SK-N-MC (cell line): Measurements from ENCODE around the gene SLC4A4.

Experiments used
- DNase-seq: peaks from one replicate; pipeline ENCODE4 v3.0.0-alpha.2; 2011; ENCODE audit warnings: low read depth, low spot score
- H3K27ac ChIP-seq: fragments of 200-600 bp; sonication (generic); 2 replicates; pipeline ENCODE4 v1.5.1; 2016; ENCODE audit warnings: mixed run types
- H3K36me3 ChIP-seq: fragments of 200-600 bp; sonication (generic); 2 replicates; pipeline ENCODE4 v1.6.1; 2017; ENCODE audit warnings: antibody characterized with exemption, low read length, mixed read lengths; ENCODE audit not compliant: insufficient read depth
- H3K4me3 ChIP-seq: fragments of 200-600 bp; sonication (generic); 2 replicates; pipeline ENCODE4 v1.5.1; 2016
- H3K9ac ChIP-seq: fragments of 200-600 bp; sonication (generic); 2 replicates; pipeline ENCODE4 v1.8.0; 2017; ENCODE audit warnings: mixed run types, mixed read lengths; ENCODE audit not compliant: insufficient read length
- H3K9me3 ChIP-seq: fragments of 200-600 bp; sonication (generic); 2 replicates; pipeline ENCODE4 v1.6.1; 2017; ENCODE audit warnings: low read depth, mild to moderate bottlenecking, antibody characterized with exemption, low read length, moderate library complexity, mixed read lengths
- EZH2 ChIP-seq: fragments of 200-600 bp; sonication (generic); IDR thresholded peaks from one replicate; pipeline ENCODE4 v1.6.1; 2017; ENCODE audit warnings: antibody characterized with exemption
- FOXP2 ChIP-seq: optimal IDR thresholded peaks from 2 replicates; pipeline ENCODE3; 2011; ENCODE audit warnings: mild to moderate bottlenecking, moderate library complexity; ENCODE audit not compliant: insufficient read depth; ENCODE audit errors: extremely low read length, control extremely low read depth
- POLR2AphosphoS5 ChIP-seq: IDR thresholded peaks from 2 replicates; pipeline ENCODE4 v1.6.1; 2012; ENCODE audit warnings: mild to moderate bottlenecking, low read depth, low read length, borderline replicate concordance

SLC4A4 gene

DNA sequence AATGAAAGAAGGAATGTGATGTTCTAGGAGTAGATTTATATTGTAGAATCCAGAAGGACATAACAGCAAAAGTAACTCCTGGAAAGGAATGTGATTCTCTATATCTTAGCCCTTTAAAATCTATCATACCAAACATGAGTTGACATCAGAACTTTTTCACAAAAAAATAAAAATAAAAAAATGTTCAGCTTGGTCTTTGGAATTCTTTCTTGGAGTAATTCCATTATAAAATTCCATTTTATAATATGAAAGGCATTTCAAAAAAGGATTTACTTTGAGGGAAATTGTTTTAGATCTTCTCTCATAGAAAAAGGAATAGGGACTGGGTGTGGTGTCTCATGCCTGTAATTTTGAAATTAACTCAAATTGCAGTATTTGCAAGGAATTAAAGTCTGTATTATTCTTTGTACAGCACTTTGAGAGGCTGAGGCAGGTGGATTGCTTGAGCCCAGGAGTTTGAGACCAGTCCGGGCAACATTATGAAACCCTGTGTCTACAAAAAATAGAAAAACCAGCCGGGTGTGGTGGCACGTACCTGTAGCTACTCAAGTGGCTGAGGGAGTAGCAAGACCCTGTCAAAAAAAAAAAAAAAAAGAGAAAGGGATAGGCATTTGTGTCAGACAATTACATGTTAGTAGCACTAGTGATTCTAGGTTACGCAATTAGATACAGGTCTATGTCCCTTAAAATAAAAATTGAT lies 134.9 kb downstream of the SLC4A4 start:
- H3K36me3 ChIP-seq, result peaks cover 26% of the 10 kb centered on the region
- no peaks in the 10 kb centered on the region for H3K9me3 ChIP-seq
- no peak overlapping the region for H3K27ac ChIP-seq
- TF ChIP-seq FOXP2 (no peak), EZH2 (no peak), POLR2AphosphoS5 (no peak)
- H3K4me3 ChIP-seq, result no peak overlapping the region
- no peak for DNase-seq
- no peak overlapping the region for H3K9ac ChIP-seq

DNA sequence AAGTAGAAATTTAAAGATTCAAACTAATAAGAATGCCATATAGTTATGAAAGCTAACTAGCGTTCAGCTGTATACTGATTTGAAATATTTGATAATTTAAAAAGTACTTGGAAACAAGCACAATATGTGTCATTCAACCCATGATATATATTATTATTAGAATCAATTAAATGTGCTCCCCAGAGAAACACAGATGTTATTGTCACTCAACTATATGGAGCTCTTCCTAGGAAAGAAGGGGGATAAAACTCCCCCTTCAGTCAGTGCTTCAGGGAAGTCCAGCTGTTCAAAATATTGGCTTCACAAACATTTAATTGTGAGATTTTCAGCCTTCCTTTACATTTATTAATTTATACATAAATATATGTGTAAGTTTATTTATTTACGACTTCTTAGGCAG lies 135.9 kb downstream of the SLC4A4 start:
- peaks cover 23% of the 10 kb centered on the region for H3K36me3 ChIP-seq

DNA sequence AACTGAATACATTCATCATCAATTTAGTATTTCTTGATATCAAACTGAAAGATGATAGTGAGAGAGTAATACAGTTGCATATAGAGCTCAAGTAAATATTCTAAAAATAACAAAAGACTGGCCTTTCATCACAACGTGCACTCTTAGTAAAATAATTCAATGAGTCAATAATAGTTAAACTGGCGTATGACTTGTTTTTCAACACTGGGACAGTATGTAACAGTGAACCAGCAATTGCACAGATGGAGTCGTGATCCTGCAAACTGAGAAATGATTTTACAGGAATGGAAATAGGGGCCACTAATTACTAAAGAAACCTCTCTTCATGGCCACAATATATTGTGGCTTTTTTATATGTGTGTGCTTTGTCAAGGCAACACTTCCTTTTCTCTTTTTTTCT lies 137.4 kb downstream of the SLC4A4 start:
- H3K36me3 ChIP-seq, result peaks cover 18% of the 10 kb centered on the region
- H3K27ac ChIP-seq, result no peak overlapping the region
- DNase-seq, result no peak
- no peak overlapping the region for H3K4me3 ChIP-seq
- H3K9me3 ChIP-seq, result no peaks in the 10 kb centered on the region
- H3K9ac ChIP-seq, result no peak overlapping the region
- TF ChIP-seq POLR2AphosphoS5 (no peak), FOXP2 (no peak), EZH2 (no peak)

More for the DNA sequence above, 135.9 kb downstream of the SLC4A4 start:
- DNase-seq, result no peak
- H3K9ac ChIP-seq, result no peak overlapping the region
- H3K4me3 ChIP-seq, result no peak overlapping the region
- H3K27ac ChIP-seq, result no peak overlapping the region
- no peaks in the 10 kb centered on the region for H3K9me3 ChIP-seq
- TF ChIP-seq FOXP2 (no peak), EZH2 (no peak), POLR2AphosphoS5 (no peak)

DNA sequence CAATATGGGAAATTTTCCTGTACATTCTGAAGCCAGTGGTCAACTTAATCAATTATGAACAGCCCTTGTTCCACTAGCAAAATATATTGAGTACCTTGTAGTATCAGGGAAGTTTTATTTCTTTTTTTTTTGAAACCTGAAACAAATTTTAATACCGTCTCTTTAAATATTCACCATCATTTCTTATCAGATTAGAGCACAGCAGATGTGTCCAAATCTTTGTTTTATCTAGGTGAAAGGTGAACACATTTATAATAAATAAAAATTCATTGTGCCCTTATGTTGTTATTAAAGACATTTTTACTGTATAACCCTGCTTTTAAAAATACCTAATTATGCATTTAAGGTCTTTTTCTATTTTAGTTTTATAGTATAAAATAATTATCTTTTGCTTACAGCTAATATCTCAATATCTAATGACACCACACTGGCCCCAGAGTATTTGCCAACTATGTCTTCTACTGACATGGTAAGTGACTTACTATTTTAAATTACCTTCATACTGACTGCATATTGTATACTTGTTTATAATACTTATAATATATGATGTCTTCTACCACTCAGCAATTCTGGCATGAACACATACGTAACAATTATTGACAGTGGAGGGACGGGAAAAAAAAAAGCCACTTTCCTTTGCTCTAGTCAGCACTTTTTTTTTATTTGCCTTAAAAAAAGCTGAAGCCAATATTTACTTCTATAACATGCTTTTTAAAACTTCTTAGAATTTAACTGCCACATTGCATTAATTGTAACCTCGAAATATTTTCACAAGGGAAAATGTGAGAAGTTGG lies 147.9 kb downstream of the SLC4A4 start:
- Histone ChIP-seq H3K27ac (peak overlapping the region; percentile 21; the same call in 1 of the 2 replicates), H3K36me3 (0 out of 2 replicates have a peak, but pooled peaks cover 3% of the 10 kb centered on the region), H3K4me3 (no peak overlapping the region), H3K9ac (no peak overlapping the region), H3K9me3 (0 out of 2 replicates have a peak, but pooled peaks cover 3% of the 10 kb centered on the region)
- TF ChIP-seq FOXP2 (no peak), POLR2AphosphoS5 (no peak), EZH2 (no peak)
- DNase-seq, result no peak

DNA sequence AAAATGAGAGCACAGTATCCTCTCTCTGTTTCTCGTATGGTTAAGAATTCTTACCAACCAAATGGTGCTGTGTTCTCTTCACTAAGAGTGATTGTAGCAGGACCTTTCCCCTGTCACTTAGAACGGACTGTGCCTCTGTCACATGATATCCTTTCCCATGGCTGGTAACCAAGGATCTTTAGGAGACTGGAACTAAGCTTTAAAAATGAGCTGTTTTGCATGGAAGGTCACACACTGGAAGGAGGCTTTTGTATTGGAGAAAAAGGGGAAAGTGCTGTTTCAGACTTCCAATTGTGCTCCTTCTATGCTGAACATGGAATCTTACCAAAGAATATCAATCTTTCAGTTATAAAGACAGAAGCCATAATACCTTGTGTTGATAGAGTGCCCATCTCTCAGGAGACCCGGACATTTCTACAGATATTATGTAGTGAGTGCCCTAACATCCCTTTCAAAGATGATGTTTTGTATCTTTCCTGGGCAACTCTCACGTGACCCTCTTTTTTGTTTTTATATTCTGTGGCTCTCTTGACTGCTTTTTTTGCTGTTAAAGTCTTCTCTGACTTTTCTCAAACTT lies 148.6 kb downstream of the SLC4A4 start:
- H3K27ac ChIP-seq, result peak overlapping the region; percentile 21; the same call in 1 of the 2 replicates
- H3K4me3 ChIP-seq, result no peak overlapping the region
- H3K9me3 ChIP-seq, result 0 out of 2 replicates have a peak, but pooled peaks cover 3% of the 10 kb centered on the region
- 0 out of 2 replicates have a peak, but pooled peaks cover 3% of the 10 kb centered on the region for H3K36me3 ChIP-seq
- H3K9ac ChIP-seq, result no peak overlapping the region
- DNase-seq, result no peak
- TF ChIP-seq FOXP2 (no peak), EZH2 (no peak)

DNA sequence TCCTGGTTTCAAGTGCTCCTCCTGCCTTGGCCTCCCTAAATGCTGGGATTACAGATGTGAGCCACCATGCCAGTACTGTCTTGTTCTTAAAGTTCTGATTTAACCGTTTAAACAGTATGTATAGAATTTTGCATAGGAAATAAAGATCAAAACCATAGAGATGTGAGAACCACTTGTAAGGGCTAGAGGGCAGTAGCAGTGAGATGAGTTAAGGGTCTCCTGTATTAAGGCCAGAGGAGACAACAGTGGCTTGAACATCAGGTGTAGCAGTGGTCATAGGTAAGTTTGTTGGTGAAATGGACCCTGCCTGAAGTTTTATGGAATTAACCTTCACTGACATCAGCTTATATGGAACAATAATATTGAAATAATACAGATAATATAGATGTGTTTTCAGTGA lies 155.7 kb downstream of the SLC4A4 start:
- H3K9me3 ChIP-seq, result no peaks in the 10 kb centered on the region
- TF ChIP-seq FOXP2, result no peak
- TF ChIP-seq EZH2, result no peak
- no peak for TF ChIP-seq POLR2AphosphoS5
- H3K27ac ChIP-seq, result no peak overlapping the region

DNA sequence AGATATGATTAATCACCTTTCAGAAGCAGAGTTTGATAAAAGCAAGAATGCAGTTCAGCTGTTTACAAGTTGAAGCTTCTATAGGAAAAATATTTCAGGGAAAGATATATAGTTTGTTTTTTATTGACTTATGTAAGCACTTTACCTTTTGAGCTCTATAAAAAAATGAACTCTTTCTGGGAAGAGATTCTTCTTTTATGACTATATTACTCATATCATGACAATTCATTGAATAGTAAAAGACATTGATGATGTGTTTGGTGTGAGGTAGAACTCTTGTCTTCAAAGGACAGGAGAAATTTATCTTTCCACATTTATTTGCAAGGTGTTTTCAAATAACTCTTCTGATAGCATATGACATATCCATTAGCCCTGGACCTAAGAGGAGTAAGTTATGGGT lies 156.6 kb downstream of the SLC4A4 start:
- H3K9ac ChIP-seq, result no peak overlapping the region
- no peak overlapping the region for H3K27ac ChIP-seq
- TF ChIP-seq EZH2 (no peak), FOXP2 (no peak), POLR2AphosphoS5 (no peak)
- DNase-seq, result no peak
- H3K4me3 ChIP-seq, result no peak overlapping the region
- no peaks in the 10 kb centered on the region for H3K9me3 ChIP-seq
- peaks cover 9% of the 10 kb centered on the region; the same call in 1 of the 2 replicates for H3K36me3 ChIP-seq

More for the DNA sequence above, 155.7 kb downstream of the SLC4A4 start:
- no peak overlapping the region for H3K4me3 ChIP-seq
- no peak overlapping the region for H3K9ac ChIP-seq
- H3K36me3 ChIP-seq, result peaks cover 9% of the 10 kb centered on the region; the same call in 1 of the 2 replicates
- DNase-seq, result no peak

DNA sequence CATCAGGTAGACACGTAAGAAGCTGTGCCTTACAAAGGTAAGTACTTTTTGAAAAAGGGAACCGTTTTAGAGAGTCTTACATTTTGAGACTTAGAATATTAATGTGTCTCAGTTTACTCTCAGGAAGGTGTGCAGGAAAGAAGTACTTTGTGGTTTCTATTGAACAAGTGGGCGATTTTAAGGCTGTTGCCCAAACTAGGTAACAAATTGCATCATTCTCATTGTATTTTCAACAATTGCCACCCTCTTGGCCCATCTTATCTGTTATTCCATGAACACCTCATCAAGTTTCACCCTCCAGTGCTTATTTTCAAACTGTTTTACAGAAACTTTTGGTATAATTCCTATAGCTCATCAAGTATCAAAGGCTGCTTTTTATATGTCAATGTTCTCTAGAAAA lies 158.3 kb downstream of the SLC4A4 start:
- no peak for TF ChIP-seq EZH2
- no peak for TF ChIP-seq FOXP2
- TF ChIP-seq POLR2AphosphoS5, result no peak
- H3K9ac ChIP-seq, result no peak overlapping the region
- no peak for DNase-seq

DNA sequence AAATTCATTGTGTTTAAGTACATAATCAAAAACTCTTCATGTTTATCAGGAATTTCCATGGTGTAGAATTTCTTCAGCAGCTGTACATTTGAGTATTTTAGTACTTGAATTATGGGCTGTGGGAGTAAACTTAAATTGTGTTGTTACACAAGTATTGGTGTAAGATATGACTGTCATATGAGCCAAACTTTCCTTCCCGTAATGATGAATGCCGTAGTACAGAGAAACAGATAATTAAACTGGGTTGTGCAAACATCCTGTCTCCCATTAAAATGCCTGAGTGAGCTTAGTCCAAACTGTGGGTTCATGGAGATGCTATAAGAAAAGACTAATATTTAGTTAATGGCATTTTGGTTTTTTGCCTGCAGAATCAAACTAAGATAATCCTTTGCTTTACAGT lies 159.2 kb downstream of the SLC4A4 start:
- DNase-seq, result no peak
- Histone ChIP-seq H3K9me3 (no peaks in the 10 kb centered on the region), H3K36me3 (peaks cover 9% of the 10 kb centered on the region; the same call in 1 of the 2 replicates), H3K4me3 (no peak overlapping the region), H3K27ac (no peak overlapping the region), H3K9ac (no peak overlapping the region)
- TF ChIP-seq POLR2AphosphoS5, result no peak
- TF ChIP-seq EZH2, result no peak
- no peak for TF ChIP-seq FOXP2

More for the DNA sequence above, 158.3 kb downstream of the SLC4A4 start:
- Histone ChIP-seq H3K9me3 (no peaks in the 10 kb centered on the region), H3K27ac (no peak overlapping the region), H3K36me3 (peaks cover 9% of the 10 kb centered on the region; the same call in 1 of the 2 replicates), H3K4me3 (no peak overlapping the region)
